ENCODE data around the gene PLA1A. TPM values are rescaled to one million over a fixed set of nuclear protein-coding genes. Genes with fewer than 3 reads are reported as not detected.

The PLA1A gene
- total RNA-seq, 3 donors from 2014 or later = 0.59 to 4.9 (median 2.1) TPM

DNA sequence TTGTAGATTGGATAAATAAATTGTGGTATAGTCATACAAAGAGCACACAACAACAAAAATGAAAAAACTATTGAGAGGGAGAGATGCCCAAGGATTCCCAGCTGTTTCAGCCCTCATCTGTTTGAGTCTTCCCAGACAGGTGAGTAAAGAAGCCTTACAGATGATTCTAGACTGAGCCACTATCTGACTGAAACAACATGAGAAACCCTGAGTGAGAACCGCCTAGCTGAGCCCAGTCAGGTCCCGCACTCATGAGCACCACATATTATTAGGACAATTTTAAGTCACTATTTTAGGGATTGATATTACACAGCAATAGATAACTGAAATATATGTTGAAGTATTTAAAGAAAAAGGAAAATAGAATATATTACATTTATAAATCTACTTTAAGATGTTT, 43.7 kb downstream of the PLA1A start:
- TF ChIP-seq, protein P1, sequence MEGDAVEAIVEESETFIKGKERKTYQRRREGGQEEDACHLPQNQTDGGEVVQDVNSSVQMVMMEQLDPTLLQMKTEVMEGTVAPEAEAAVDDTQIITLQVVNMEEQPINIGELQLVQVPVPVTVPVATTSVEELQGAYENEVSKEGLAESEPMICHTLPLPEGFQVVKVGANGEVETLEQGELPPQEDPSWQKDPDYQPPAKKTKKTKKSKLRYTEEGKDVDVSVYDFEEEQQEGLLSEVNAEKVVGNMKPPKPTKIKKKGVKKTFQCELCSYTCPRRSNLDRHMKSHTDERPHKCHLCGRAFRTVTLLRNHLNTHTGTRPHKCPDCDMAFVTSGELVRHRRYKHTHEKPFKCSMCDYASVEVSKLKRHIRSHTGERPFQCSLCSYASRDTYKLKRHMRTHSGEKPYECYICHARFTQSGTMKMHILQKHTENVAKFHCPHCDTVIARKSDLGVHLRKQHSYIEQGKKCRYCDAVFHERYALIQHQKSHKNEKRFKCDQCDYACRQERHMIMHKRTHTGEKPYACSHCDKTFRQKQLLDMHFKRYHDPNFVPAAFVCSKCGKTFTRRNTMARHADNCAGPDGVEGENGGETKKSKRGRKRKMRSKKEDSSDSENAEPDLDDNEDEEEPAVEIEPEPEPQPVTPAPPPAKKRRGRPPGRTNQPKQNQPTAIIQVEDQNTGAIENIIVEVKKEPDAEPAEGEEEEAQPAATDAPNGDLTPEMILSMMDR (IDR thresholded peaks at IDR 0.05) = no peak
- no peak for TF ChIP-seq POLR2A (IDR thresholded peaks at IDR 0.05)
- no peak for TF ChIP-seq POLR2AphosphoS5 (IDR thresholded peaks at IDR 0.05)
- H3K27ac ChIP-seq = no peak overlapping the region
- intact Hi-C loops (cut with DNase I; ENCODE audit: low total_unique reads) = no loop called here
- no peaks in the 10 kb centered on the region for H3K27me3 ChIP-seq
- DNase-seq (ENCODE audit: low spot score in 2 of 2) = no peak
- no peaks in the 10 kb centered on the region for H3K4me1 ChIP-seq
- no peaks in the 10 kb centered on the region for H3K36me3 ChIP-seq
- H3K4me3 ChIP-seq = no peak overlapping the region
- H3K9me3 ChIP-seq = no peaks in the 10 kb centered on the region

- no peak for DNase-seq (ENCODE audit: low spot score in 2 of 2)
- intact Hi-C loops (cut with DNase I; ENCODE audit: low total_unique reads) = no loop called here
- H3K9me3 ChIP-seq = no peaks in the 10 kb centered on the region
- H3K36me3 ChIP-seq = no peaks in the 10 kb centered on the region
- TF ChIP-seq POLR2A (IDR thresholded peaks at IDR 0.05) (no peak), POLR2AphosphoS5 (IDR thresholded peaks at IDR 0.05) (no peak)
- TF ChIP-seq, protein P1 (IDR thresholded peaks at IDR 0.05) = no peak
- no peaks in the 10 kb centered on the region for H3K4me1 ChIP-seq
- H3K27me3 ChIP-seq = no peaks in the 10 kb centered on the region
- H3K27ac ChIP-seq = no peak overlapping the region
- no peak overlapping the region for H3K4me3 ChIP-seq
Measured at GRCh38 chr3:119642746-119643473, 45.2 kb downstream of the PLA1A start.

GRCh38 chr3:119643528-119643927, 45.8 kb downstream of the PLA1A start:
- Histone ChIP-seq H3K4me1 (no peaks in the 10 kb centered on the region), H3K27ac (no peak overlapping the region), H3K4me3 (no peak overlapping the region), H3K36me3 (no peaks in the 10 kb centered on the region), H3K27me3 (no peaks in the 10 kb centered on the region), H3K9me3 (no peaks in the 10 kb centered on the region)
- TF ChIP-seq POLR2AphosphoS5 (IDR thresholded peaks at IDR 0.05) (no peak), POLR2A (IDR thresholded peaks at IDR 0.05) (no peak)
- TF ChIP-seq, protein P1 (IDR thresholded peaks at IDR 0.05) = no peak
- intact Hi-C loops (cut with DNase I; ENCODE audit: low total_unique reads) = no loop called here
- no peak for DNase-seq (ENCODE audit: low spot score in 2 of 2)

GRCh38 chr3:119644481-119644880, 46.8 kb downstream of the PLA1A start:
- no peak for DNase-seq (ENCODE audit: low spot score in 2 of 2)
- no peak for TF ChIP-seq POLR2AphosphoS5 (IDR thresholded peaks at IDR 0.05)
- no peak for TF ChIP-seq POLR2A (IDR thresholded peaks at IDR 0.05)
- TF ChIP-seq, protein P1 (IDR thresholded peaks at IDR 0.05) = no peak
- H3K36me3 ChIP-seq = no peaks in the 10 kb centered on the region
- H3K4me3 ChIP-seq = no peak overlapping the region
- H3K27ac ChIP-seq = no peak overlapping the region
- H3K27me3 ChIP-seq = no peaks in the 10 kb centered on the region
- intact Hi-C loops (cut with DNase I; ENCODE audit: low total_unique reads) = no loop called here
- H3K4me1 ChIP-seq = no peaks in the 10 kb centered on the region
- H3K9me3 ChIP-seq = no peaks in the 10 kb centered on the region

GRCh38 chr3:119645813-119646212, 48.1 kb downstream of the PLA1A start:
- no peak for DNase-seq (ENCODE audit: low spot score in 2 of 2)
- intact Hi-C loops (cut with DNase I; ENCODE audit: low total_unique reads) = no loop called here
- H3K36me3 ChIP-seq = no peaks in the 10 kb centered on the region
- no peaks in the 10 kb centered on the region for H3K9me3 ChIP-seq
- TF ChIP-seq POLR2AphosphoS5 (IDR thresholded peaks at IDR 0.05) = no peak
- no peak for TF ChIP-seq POLR2A (IDR thresholded peaks at IDR 0.05)
- H3K4me1 ChIP-seq = no peaks in the 10 kb centered on the region
- H3K27me3 ChIP-seq = no peaks in the 10 kb centered on the region
- no peak overlapping the region for H3K27ac ChIP-seq
- H3K4me3 ChIP-seq = no peak overlapping the region
